Measurements from ENCODE around the gene MYL6B. TPM values are rescaled to one million over a fixed set of nuclear protein-coding genes. Genes with fewer than 3 reads are reported as not detected.
A peak's percentile ranks its signal among the peaks of the same experiment; 100 is the strongest.

Gene MYL6B
- total RNA-seq, 4 donors from 2014 or later, result 43.5 to 80.4 (median 59.1) TPM

- 61 to 65% methylated on average over 11 of the region's 11 CpGs for WGBS, 2 donors
- no peak for TF ChIP-seq EP300 (IDR thresholded peaks at IDR 0.05)
- TF ChIP-seq CTCF (IDR thresholded peaks at IDR 0.05), result no peak
- no peak for TF ChIP-seq POLR2A (IDR thresholded peaks at IDR 0.05)
- no peak for DNase-seq (ENCODE audit: low spot score in 2 of 2)
- H3K9me3 ChIP-seq, result no peaks in the 10 kb centered on the region
- H3K27me3 ChIP-seq, result no peaks in the 10 kb centered on the region
- H3K4me3 ChIP-seq, result no peak overlapping the region
- H3K4me1 ChIP-seq, result peaks cover 0 to 32% (median 28%) of the 10 kb centered on the region in 4 donors
- peak overlapping the region in 1 of 4 donors; percentile 27 for H3K27ac ChIP-seq
- H3K36me3 ChIP-seq, result peaks cover 0 to 94% (median 38%) of the 10 kb centered on the region in 3 donors
These were observed 11.4 kb downstream of the MYL6B start for GRCh38 chr12:56163533-56164344.

GRCh38 chr12:56164345-56164729 lies 11.9 kb downstream of the MYL6B start:
- Histone ChIP-seq H3K27me3 (no peaks in the 10 kb centered on the region), H3K36me3 (peaks cover 0 to 100% (median 38%) of the 10 kb centered on the region in 3 donors), H3K4me1 (peaks cover 0 to 31% (median 25%) of the 10 kb centered on the region in 4 donors), H3K9me3 (no peaks in the 10 kb centered on the region), H3K27ac (no peak overlapping the region), H3K4me3 (no peak overlapping the region)
- DNase-seq (ENCODE audit: low spot score in 2 of 2), result no peak
- 85 to 89% methylated on average over 17 of the region's 17 CpGs for WGBS, 2 donors
- no peak for TF ChIP-seq EP300 (IDR thresholded peaks at IDR 0.05)
- TF ChIP-seq POLR2A (IDR thresholded peaks at IDR 0.05), result no peak
- no peak for TF ChIP-seq CTCF (IDR thresholded peaks at IDR 0.05)

- H3K9me3 ChIP-seq, result no peaks in the 10 kb centered on the region
- H3K27ac ChIP-seq, result no peak overlapping the region
- H3K36me3 ChIP-seq, result peaks cover 0 to 100% (median 32%) of the 10 kb centered on the region in 3 donors
- DNase-seq (ENCODE audit: low spot score in 2 of 2), result no peak
- 29 to 52% methylated on average over 3 to 4 of the region's 4 CpGs for WGBS, 2 donors
- TF ChIP-seq CTCF (IDR thresholded peaks at IDR 0.05), result no peak
- TF ChIP-seq EP300 (IDR thresholded peaks at IDR 0.05), result no peak
- no peak for TF ChIP-seq POLR2A (IDR thresholded peaks at IDR 0.05)
- no peaks in the 10 kb centered on the region for H3K27me3 ChIP-seq
- no peak overlapping the region for H3K4me3 ChIP-seq
- peaks cover 0 to 21% (median 15%) of the 10 kb centered on the region in 4 donors for H3K4me1 ChIP-seq
These were observed 13.0 kb downstream of the MYL6B start for GRCh38 chr12:56165369-56165768.

GRCh38 chr12:56169229-56169759 lies 16.9 kb downstream of the MYL6B start:
- H3K27ac ChIP-seq, result no peak overlapping the region
- no peaks in the 10 kb centered on the region for H3K4me1 ChIP-seq
- no peaks in the 10 kb centered on the region for H3K9me3 ChIP-seq
- no peaks in the 10 kb centered on the region for H3K27me3 ChIP-seq
- WGBS, 2 donors, result 91 to 93% methylated on average over 11 of the region's 11 CpGs
- no peak for TF ChIP-seq CTCF (IDR thresholded peaks at IDR 0.05)
- TF ChIP-seq POLR2A (IDR thresholded peaks at IDR 0.05), result no peak
- TF ChIP-seq EP300 (IDR thresholded peaks at IDR 0.05), result no peak
- no peak for DNase-seq (ENCODE audit: low spot score in 2 of 2)
- no peak overlapping the region for H3K4me3 ChIP-seq
- H3K36me3 ChIP-seq, result peaks cover 7 to 100% (median 57%) of the 10 kb centered on the region in 3 donors

- WGBS, 2 donors, result 89 to 90% methylated on average over 7 of the region's 7 CpGs
- no peaks in the 10 kb centered on the region for H3K27me3 ChIP-seq
- no peaks in the 10 kb centered on the region for H3K9me3 ChIP-seq
- H3K27ac ChIP-seq, result no peak overlapping the region
- no peaks in the 10 kb centered on the region for H3K4me1 ChIP-seq
- peaks cover 7 to 100% (median 43%) of the 10 kb centered on the region in 3 donors for H3K36me3 ChIP-seq
- no peak for DNase-seq (ENCODE audit: low spot score in 2 of 2)
- TF ChIP-seq CTCF (IDR thresholded peaks at IDR 0.05), result no peak
- TF ChIP-seq EP300 (IDR thresholded peaks at IDR 0.05), result no peak
- no peak for TF ChIP-seq POLR2A (IDR thresholded peaks at IDR 0.05)
- no peak overlapping the region for H3K4me3 ChIP-seq
These were observed 20.5 kb downstream of the MYL6B start for GRCh38 chr12:56172839-56173238.

All from tibial nerve (tissue), 4 donors.